HL-60 (cell line): ENCODE results near the gene KDM6A.

Experiments
- DNase-seq, 2 experiments: peaks; one replicate each; pipeline ENCODE4 v3.0.0-alpha.2; 2010 to 2020; ENCODE audit warnings: low read depth in 1 of 2, low spot score in 1 of 2
- H3K27ac ChIP-seq: fragments of 250-450 bp; sonication (Bioruptor Pico); replicated peaks from 2 replicates; pipeline ENCODE4 v1.5.1; 2020; ENCODE audit warnings: mild to moderate bottlenecking, moderate library complexity
- H3K27me3 ChIP-seq: fragments of 250-450 bp; sonication (Bioruptor Pico); 2 replicates; pipeline ENCODE4 v1.5.1; 2021; ENCODE audit warnings: mild to moderate bottlenecking, moderate library complexity; ENCODE audit not compliant: insufficient read depth, poor library complexity, severe bottlenecking
- H3K4me3 ChIP-seq: replicated peaks from 2 replicates; pipeline ENCODE4 v1.5.1; 2011; ENCODE audit warnings: mild to moderate bottlenecking, control low read depth, low read length; ENCODE audit not compliant: insufficient read depth
- CTCF ChIP-seq: IDR thresholded peaks from one replicate; pipeline ENCODE4 v1.5.1; 2011; ENCODE audit warnings: low read length, control low read depth, inconsistent platforms; ENCODE audit not compliant: insufficient read depth
- GABPA ChIP-seq: IDR thresholded peaks from 2 replicates; pipeline ENCODE4 v1.6.1; 2012; ENCODE audit warnings: low read depth
- POLR2AphosphoS5 ChIP-seq: IDR thresholded peaks from 2 replicates; pipeline ENCODE4 v1.6.1; 2012; ENCODE audit warnings: low read depth
- REST ChIP-seq: IDR thresholded peaks from 2 replicates; pipeline ENCODE4 v1.6.1; 2012; ENCODE audit warnings: low read depth; ENCODE audit not compliant: insufficient replicate concordance
- SPI1 ChIP-seq: IDR thresholded peaks from 2 replicates; pipeline ENCODE4 v1.6.1; 2012; ENCODE audit warnings: low read depth, mild to moderate bottlenecking, borderline replicate concordance

The KDM6A gene

GRCh38 chrX:44918722-44919121, 45.7 kb downstream of the KDM6A start:
- no peak for DNase-seq
- TF ChIP-seq CTCF (no peak), REST (no peak), GABPA (no peak), SPI1 (no peak), POLR2AphosphoS5 (no peak)
- H3K27ac ChIP-seq = no peak overlapping the region
- H3K4me3 ChIP-seq = no peak overlapping the region
- no peaks in the 10 kb centered on the region for H3K27me3 ChIP-seq

GRCh38 chrX:44922980-44923379, 50.0 kb downstream of the KDM6A start:
- no peaks in the 10 kb centered on the region for H3K27me3 ChIP-seq
- no peak for TF ChIP-seq CTCF
- no peak for TF ChIP-seq REST
- TF ChIP-seq SPI1 = no peak
- no peak for TF ChIP-seq GABPA
- TF ChIP-seq POLR2AphosphoS5 = no peak
- H3K27ac ChIP-seq = no peak overlapping the region
- no peak overlapping the region for H3K4me3 ChIP-seq
- no peak for DNase-seq

- DNase-seq = no peak
- TF ChIP-seq CTCF (no peak), REST (no peak), GABPA (no peak), POLR2AphosphoS5 (no peak), SPI1 (no peak)
- Histone ChIP-seq H3K27ac (no peak overlapping the region), H3K4me3 (no peak overlapping the region), H3K27me3 (no peaks in the 10 kb centered on the region)
Measured at GRCh38 chrX:44927398-44927797, 54.4 kb downstream of the KDM6A start.
